ENCODE measurements around the gene NXF1. TPM values are rescaled to one million over a fixed set of nuclear protein-coding genes. Genes with fewer than 3 reads are reported as not detected.
A peak's percentile ranks its signal among the peaks of the same experiment; 100 is the strongest.

Gene NXF1
- total and polyA plus RNA-seq, 2 of the 13 experiments (the other 11 are each of a cell fraction or from before 2014, with no cell fraction given) = 30.4 to 30.9 TPM

- TF ChIP-seq SMAD1 (CRISPR knock-in tag; IDR thresholded peaks at IDR 0.05; ENCODE audit: borderline replicate concordance, low read depth) (no peak), TGIF2 (CRISPR knock-in tag; IDR thresholded peaks at IDR 0.05) (no peak), PHF20 (CRISPR knock-in tag; IDR thresholded peaks at IDR 0.05) (no peak; the same call in 1 of the 2 replicates), ATF5 (CRISPR knock-in tag; IDR thresholded peaks at IDR 0.05; ENCODE audit: low read depth) (no peak), TP53 (CRISPR knock-in tag; conservative IDR thresholded peaks at IDR 0.05) (0 out of 2 replicates have a peak, but pooled peaks have one; percentile 4), ZNF576 (CRISPR knock-in tag; IDR thresholded peaks at IDR 0.05) (no peak), ZIK1 (CRISPR knock-in tag; IDR thresholded peaks at IDR 0.05; ENCODE audit: borderline replicate concordance, low read depth) (no peak), DMAP1 (CRISPR knock-in tag; IDR thresholded peaks at IDR 0.05) (no peak), SRY (CRISPR knock-in tag; IDR thresholded peaks at IDR 0.05) (no peak), SMC3 (IDR thresholded peaks at IDR 0.05; ENCODE audit: low read length) (peak; percentile 53; the same call in 1 of the 2 replicates), NFE2L1 (CRISPR knock-in tag; IDR thresholded peaks at IDR 0.05; ENCODE audit: borderline replicate concordance) (no peak), KLF16 (CRISPR knock-in tag; IDR thresholded peaks at IDR 0.05) (no peak), ZNF496 (CRISPR knock-in tag; IDR thresholded peaks at IDR 0.05; ENCODE audit: insufficient replicate concordance) (no peak), E2F5 (CRISPR knock-in tag; conservative IDR thresholded peaks at IDR 0.05) (no peak), MATR3 (CRISPR knock-in tag; IDR thresholded peaks at IDR 0.05) (no peak), ZSCAN5A (CRISPR knock-in tag; IDR thresholded peaks at IDR 0.05; ENCODE audit: borderline replicate concordance) (no peak), ZNF891 (CRISPR knock-in tag; IDR thresholded peaks at IDR 0.05) (no peak), SPEN (CRISPR knock-in tag; IDR thresholded peaks at IDR 0.05; ENCODE audit: low read depth) (no peak), ZNF556 (CRISPR knock-in tag; IDR thresholded peaks at IDR 0.05; ENCODE audit: borderline replicate concordance) (no peak), ZNF780A (CRISPR knock-in tag; IDR thresholded peaks at IDR 0.05) (no peak), ZNF263 (CRISPR knock-in tag; IDR thresholded peaks at IDR 0.05) (no peak), REST (IDR thresholded peaks at IDR 0.05; ENCODE audit: borderline replicate concordance in 1 of 2, low read depth in 1 of 2, low read length in 2 of 2) (0 out of 4 replicates have a peak, but pooled peaks of 1 of the 2 experiments have one; percentile 9)
Observed at GRCh38 chr11:62786318-62787004, 18.8 kb downstream of the NXF1 start (continued).
